Calu3 (cell line): ENCODE results near the gene GIGYF2. TPM values are rescaled to one million over a fixed set of nuclear protein-coding genes. Genes with fewer than 3 reads are reported as not detected.

ENCODE experiments used
- BruUV-seq: library from RNA; stranded (reverse); fragments of 400-500 nt; replicated peaks from 2 replicates; lab custom pipeline; 2021; lab: Mats Ljungman, UMichigan
- CTCF ChIA-PET: fragments of 300-600 bp; sonication (Branson Sonifier 250); formaldehyde crosslinking; loops from one replicate; lab custom pipeline; 2022; ENCODE audit warnings: antibody characterized with exemption; lab: Charles Lee
- DNase-seq: peaks from one replicate; pipeline ENCODE4 v3.0.0; 2022
- H3K27ac Mint-ChIP-seq: one replicate; pipeline ENCODE4 v1.8.0; 2022; ENCODE audit warnings: mixed read lengths; ENCODE audit not compliant: unreplicated experiment
- H3K27me3 Mint-ChIP-seq: one replicate; pipeline ENCODE4 v1.8.0; 2022; ENCODE audit warnings: mixed read lengths; ENCODE audit not compliant: unreplicated experiment
- H3K36me3 Mint-ChIP-seq: one replicate; pipeline ENCODE4 v1.8.0; 2022; ENCODE audit warnings: mild to moderate bottlenecking, moderate library complexity, mixed read lengths; ENCODE audit not compliant: insufficient read depth, unreplicated experiment
- H3K4me1 Mint-ChIP-seq: one replicate; pipeline ENCODE4 v1.8.0; 2022; ENCODE audit warnings: mild to moderate bottlenecking, low read depth, mixed read lengths; ENCODE audit not compliant: unreplicated experiment
- H3K4me3 Mint-ChIP-seq: one replicate; pipeline ENCODE4 v1.8.0; 2022; ENCODE audit warnings: mild to moderate bottlenecking, low read depth, moderate library complexity, mixed read lengths; ENCODE audit not compliant: unreplicated experiment
- H3K9me3 Mint-ChIP-seq: one replicate; pipeline ENCODE4 v1.8.0; 2022; ENCODE audit warnings: low read depth, mixed read lengths; ENCODE audit not compliant: unreplicated experiment
- CTCF ChIP-seq: fragments of 200-600 bp; IDR thresholded peaks from one replicate; pipeline ENCODE4 v1.8.0; 2022; ENCODE audit warnings: antibody characterized with exemption; ENCODE audit not compliant: unreplicated experiment
- intact Hi-C: fragments of 100-400 bp; cut with micrococcal nuclease; formaldehyde crosslinking; loops from one replicate; pipeline ENCODE4 v1.10.0; 2022; ENCODE audit not compliant: unreplicated experiment
- total RNA-seq: library from RNA; stranded (reverse); gene quantifications from 2 replicates; pipeline ENCODE4 v1.2.3, GENCODE V29; 2022

GIGYF2 gene
- total RNA-seq, 1 experiment from 2014 or later, result 72.2 TPM

- Mint-ChIP-seq H3K27me3 (peaks cover 8% of the 10 kb centered on the region), H3K36me3 (no peaks in the 10 kb centered on the region), H3K4me1 (no peaks in the 10 kb centered on the region), H3K4me3 (no peak overlapping the region), H3K9me3 (no peaks in the 10 kb centered on the region), H3K27ac (no peak overlapping the region)
- no peak for TF ChIP-seq CTCF
- no peak for DNase-seq
- CTCF ChIA-PET, result no interaction called here
- intact Hi-C loops, result no loop called here
- no TSS peak for BruUV-seq
These were observed 34.5 kb upstream of the GIGYF2 start for GRCh38 chr2:232662486-232663260.

GRCh38 chr2:232666051-232666805 is 30.9 kb upstream of the GIGYF2 start:
- Mint-ChIP-seq H3K4me3 (no peak overlapping the region), H3K9me3 (no peaks in the 10 kb centered on the region), H3K4me1 (peaks cover 8% of the 10 kb centered on the region), H3K27ac (no peak overlapping the region), H3K36me3 (no peaks in the 10 kb centered on the region), H3K27me3 (no peaks in the 10 kb centered on the region)
- CTCF ChIA-PET, result no interaction called here
- BruUV-seq, result no TSS peak
- TF ChIP-seq CTCF, result no peak
- intact Hi-C loops, result no loop called here
- DNase-seq, result no peak

- H3K4me3 Mint-ChIP-seq, result no peak overlapping the region
- H3K27me3 Mint-ChIP-seq, result no peaks in the 10 kb centered on the region
- TF ChIP-seq CTCF, result no peak
- H3K9me3 Mint-ChIP-seq, result no peaks in the 10 kb centered on the region
- peaks cover 15% of the 10 kb centered on the region for H3K4me1 Mint-ChIP-seq
- intact Hi-C loops, result no loop called here
- H3K27ac Mint-ChIP-seq, result no peak overlapping the region
- no peaks in the 10 kb centered on the region for H3K36me3 Mint-ChIP-seq
- no TSS peak for BruUV-seq
- no peak for DNase-seq
- CTCF ChIA-PET, result interaction anchor here (1.2 kb wide), 1 partner anchor 31 kb away, joined by 3 read pairs; no protein-coding TSS in a partner anchor
These were observed 29.0 kb upstream of the GIGYF2 start for GRCh38 chr2:232667989-232668583.

GRCh38 chr2:232668805-232669444 is 28.2 kb upstream of the GIGYF2 start:
- DNase-seq, result peak; percentile 20
- BruUV-seq, result no TSS peak
- TF ChIP-seq CTCF, result peak; percentile 38
- CTCF ChIA-PET, result interaction anchor here (0.6 to 1.6 kb wide), 4 partner anchors 11 to 58 kb away, joined by 3 to 6 read pairs (median 4); no protein-coding TSS in a partner anchor
- no peaks in the 10 kb centered on the region for H3K9me3 Mint-ChIP-seq
- H3K27me3 Mint-ChIP-seq, result no peaks in the 10 kb centered on the region
- no peaks in the 10 kb centered on the region for H3K36me3 Mint-ChIP-seq
- peaks cover 16% of the 10 kb centered on the region for H3K4me1 Mint-ChIP-seq
- H3K4me3 Mint-ChIP-seq, result no peak overlapping the region
- intact Hi-C loops, result no loop called here
- H3K27ac Mint-ChIP-seq, result peak overlapping the region; percentile 7
